Muscle layer of colon (tissue), 2 donors: ENCODE results near the gene AAK1.

Experiments
- H3K27ac ChIP-seq: one replicate; pipeline ENCODE4 v1.7.0; 2013; ENCODE audit warnings: low read depth, mild to moderate bottlenecking, low read length, moderate library complexity
- H3K27me3 ChIP-seq, 2 donors: one replicate each; pipeline ENCODE4 v1.7.0; 2013; ENCODE audit warnings: low read length in 2 of 2, mild to moderate bottlenecking in 2 of 2; ENCODE audit not compliant: insufficient read depth in 2 of 2, control insufficient read depth in 1 of 2
- H3K36me3 ChIP-seq: one replicate; pipeline ENCODE4 v1.7.0; 2013; ENCODE audit warnings: mild to moderate bottlenecking, low read length; ENCODE audit not compliant: insufficient read depth
- H3K4me1 ChIP-seq: one replicate; pipeline ENCODE4 v1.7.0; 2013; ENCODE audit warnings: mild to moderate bottlenecking, low read length; ENCODE audit not compliant: insufficient read depth
- H3K4me3 ChIP-seq, 2 donors: one replicate each; pipeline ENCODE4 v1.7.0; 2013; ENCODE audit warnings: low read length in 2 of 2, low read depth in 1 of 2, mild to moderate bottlenecking in 1 of 2, moderate library complexity in 1 of 2
- H3K9ac ChIP-seq: one replicate; pipeline ENCODE4 v1.7.0; 2013; ENCODE audit warnings: low read length
- H3K9me3 ChIP-seq: one replicate; pipeline ENCODE4 v1.7.0; 2013; ENCODE audit warnings: mild to moderate bottlenecking, low read length
- donor health status: abdominal sarcoma.
- donor health status: Adenocarcinoma of cecum.

Gene AAK1

GRCh38 chr2:69594341-69594740 is 49.2 kb downstream of the AAK1 start:
- H3K9me3 ChIP-seq, result no peaks in the 10 kb centered on the region
- no peak overlapping the region for H3K4me3 ChIP-seq
- peaks cover 3% of the 10 kb centered on the region for H3K4me1 ChIP-seq

GRCh38 chr2:69592511-69592910 is 51.0 kb downstream of the AAK1 start:
- no peak overlapping the region for H3K27ac ChIP-seq
- no peaks in the 10 kb centered on the region for H3K36me3 ChIP-seq
- no peaks in the 10 kb centered on the region for H3K27me3 ChIP-seq
- H3K4me3 ChIP-seq, result no peak overlapping the region
- no peak overlapping the region for H3K9ac ChIP-seq
- peaks cover 3% of the 10 kb centered on the region for H3K4me1 ChIP-seq
- no peaks in the 10 kb centered on the region for H3K9me3 ChIP-seq

More at GRCh38 chr2:69594341-69594740, 49.2 kb downstream of the AAK1 start:
- H3K9ac ChIP-seq, result no peak overlapping the region
- no peak overlapping the region for H3K27ac ChIP-seq
- H3K27me3 ChIP-seq, result no peaks in the 10 kb centered on the region
- no peaks in the 10 kb centered on the region for H3K36me3 ChIP-seq

GRCh38 chr2:69589973-69590652 is 53.4 kb downstream of the AAK1 start:
- H3K36me3 ChIP-seq, result no peaks in the 10 kb centered on the region
- no peak overlapping the region for H3K4me3 ChIP-seq
- H3K9ac ChIP-seq, result no peak overlapping the region
- no peak overlapping the region for H3K27ac ChIP-seq
- peaks cover 3% of the 10 kb centered on the region for H3K4me1 ChIP-seq
- no peaks in the 10 kb centered on the region for H3K9me3 ChIP-seq
- no peaks in the 10 kb centered on the region for H3K27me3 ChIP-seq

- no peaks in the 10 kb centered on the region for H3K36me3 ChIP-seq
- no peaks in the 10 kb centered on the region for H3K9me3 ChIP-seq
- H3K4me3 ChIP-seq, result no peak overlapping the region
- H3K27me3 ChIP-seq, result no peaks in the 10 kb centered on the region
- H3K9ac ChIP-seq, result no peak overlapping the region
- H3K27ac ChIP-seq, result no peak overlapping the region
- H3K4me1 ChIP-seq, result peaks cover 3% of the 10 kb centered on the region
Measured at GRCh38 chr2:69588945-69589344, 54.6 kb downstream of the AAK1 start.

- H3K4me3 ChIP-seq, result no peak overlapping the region
- H3K9me3 ChIP-seq, result no peaks in the 10 kb centered on the region
- H3K36me3 ChIP-seq, result no peaks in the 10 kb centered on the region
- H3K27me3 ChIP-seq, result no peaks in the 10 kb centered on the region
- peaks cover 3% of the 10 kb centered on the region for H3K4me1 ChIP-seq
- no peak overlapping the region for H3K27ac ChIP-seq
- no peak overlapping the region for H3K9ac ChIP-seq
Measured at GRCh38 chr2:69588403-69588802, 55.1 kb downstream of the AAK1 start.

- Histone ChIP-seq H3K36me3 (no peaks in the 10 kb centered on the region), H3K4me3 (no peak overlapping the region), H3K9ac (no peak overlapping the region), H3K27me3 (no peaks in the 10 kb centered on the region), H3K4me1 (peaks cover 15% of the 10 kb centered on the region), H3K9me3 (no peaks in the 10 kb centered on the region), H3K27ac (no peak overlapping the region)
Measured at GRCh38 chr2:69585855-69586555, 57.5 kb downstream of the AAK1 start.

- Histone ChIP-seq H3K36me3 (no peaks in the 10 kb centered on the region), H3K9me3 (no peaks in the 10 kb centered on the region), H3K27me3 (no peaks in the 10 kb centered on the region), H3K9ac (no peak overlapping the region), H3K4me1 (peaks cover 12% of the 10 kb centered on the region), H3K4me3 (no peak overlapping the region), H3K27ac (no peak overlapping the region)
Measured at GRCh38 chr2:69584127-69584889, 59.2 kb downstream of the AAK1 start.

- Histone ChIP-seq H3K36me3 (no peaks in the 10 kb centered on the region), H3K4me3 (no peak overlapping the region), H3K27ac (no peak overlapping the region), H3K9me3 (no peaks in the 10 kb centered on the region), H3K9ac (no peak overlapping the region), H3K27me3 (no peaks in the 10 kb centered on the region), H3K4me1 (peaks cover 12% of the 10 kb centered on the region)
Measured at GRCh38 chr2:69583321-69583833, 60.2 kb downstream of the AAK1 start.

GRCh38 chr2:69582582-69583176 is 60.9 kb downstream of the AAK1 start:
- Histone ChIP-seq H3K9me3 (no peaks in the 10 kb centered on the region), H3K36me3 (no peaks in the 10 kb centered on the region), H3K9ac (no peak overlapping the region), H3K27me3 (no peaks in the 10 kb centered on the region), H3K4me1 (peaks cover 16% of the 10 kb centered on the region), H3K4me3 (no peak overlapping the region), H3K27ac (no peak overlapping the region)

GRCh38 chr2:69581774-69582581 is 61.6 kb downstream of the AAK1 start:
- no peaks in the 10 kb centered on the region for H3K36me3 ChIP-seq
- no peak overlapping the region for H3K9ac ChIP-seq
- H3K4me3 ChIP-seq, result no peak overlapping the region
- H3K27ac ChIP-seq, result no peak overlapping the region
- H3K4me1 ChIP-seq, result peaks cover 18% of the 10 kb centered on the region
- no peaks in the 10 kb centered on the region for H3K9me3 ChIP-seq
- no peaks in the 10 kb centered on the region for H3K27me3 ChIP-seq
